Measurements from ENCODE around the gene TCF25.

The TCF25 gene

GRCh38 chr16:89837014-89837546 is 36.3 kb upstream of the TCF25 start:
- H3K4me2 ChIP-seq (ENCODE audit: low read depth, low read length, poor library complexity, severe bottlenecking): peak overlapping the region; percentile 46
- H3K9me2 ChIP-seq (replicated peaks; ENCODE audit: low read depth, low read length): no peaks in the 10 kb centered on the region
- H3K79me2 ChIP-seq (ENCODE audit: insufficient read depth, low read length): no peaks in the 10 kb centered on the region
- H3K4me1 ChIP-seq (ENCODE audit: insufficient read depth, low read length, poor library complexity, severe bottlenecking): no peaks in the 10 kb centered on the region
- no peaks in the 10 kb centered on the region for H3K36me3 ChIP-seq (ENCODE audit: insufficient read depth, low read length)
- no peaks in the 10 kb centered on the region for H3F3A ChIP-seq (ENCODE audit: low read depth)
- peak overlapping the region; percentile 64; the same call in 1 of the 2 replicates for H2AFZ ChIP-seq (ENCODE audit: low read length)
- no peaks in the 10 kb centered on the region for H3K9me3 ChIP-seq (ENCODE audit: insufficient read depth, low read depth, low read length)
- no peaks in the 10 kb centered on the region for H4K20me1 ChIP-seq (ENCODE audit: insufficient read depth, low read length, poor library complexity, severe bottlenecking)
- peak overlapping the region; percentile 43 for H3K4me3 ChIP-seq (ENCODE audit: low read length, poor library complexity, severe bottlenecking)
- no peak overlapping the region for H3K9ac ChIP-seq (ENCODE audit: low read depth, low read length, poor library complexity, severe bottlenecking)
- TF ChIP-seq CTCF (conservative IDR thresholded peaks at IDR 0.05; ENCODE audit: low read length) (no peak), EZH2phosphoT487 (IDR thresholded peaks at IDR 0.05; ENCODE audit: borderline replicate concordance) (no peak)
- H3K27me3 ChIP-seq (ENCODE audit: insufficient read depth, low read length, poor library complexity, severe bottlenecking): no peaks in the 10 kb centered on the region

- no peaks in the 10 kb centered on the region for H3K36me3 ChIP-seq (ENCODE audit: insufficient read depth, low read length)
- H3K4me3 ChIP-seq (ENCODE audit: low read length, poor library complexity, severe bottlenecking): no peak overlapping the region
- no peaks in the 10 kb centered on the region for H3K9me2 ChIP-seq (replicated peaks; ENCODE audit: low read depth, low read length)
- TF ChIP-seq EZH2phosphoT487 (IDR thresholded peaks at IDR 0.05; ENCODE audit: borderline replicate concordance) (no peak), CTCF (conservative IDR thresholded peaks at IDR 0.05; ENCODE audit: low read length) (no peak)
- H3K4me2 ChIP-seq (ENCODE audit: low read depth, low read length, poor library complexity, severe bottlenecking): no peak overlapping the region
- H3K79me2 ChIP-seq (ENCODE audit: insufficient read depth, low read length): no peaks in the 10 kb centered on the region
- H3K9ac ChIP-seq (ENCODE audit: low read depth, low read length, poor library complexity, severe bottlenecking): no peak overlapping the region
- no peaks in the 10 kb centered on the region for H3K9me3 ChIP-seq (ENCODE audit: insufficient read depth, low read depth, low read length)
- H4K20me1 ChIP-seq (ENCODE audit: insufficient read depth, low read length, poor library complexity, severe bottlenecking): no peaks in the 10 kb centered on the region
- no peaks in the 10 kb centered on the region for H3K27me3 ChIP-seq (ENCODE audit: insufficient read depth, low read length, poor library complexity, severe bottlenecking)
- no peak overlapping the region for H2AFZ ChIP-seq (ENCODE audit: low read length)
- no peaks in the 10 kb centered on the region for H3F3A ChIP-seq (ENCODE audit: low read depth)
- no peaks in the 10 kb centered on the region for H3K4me1 ChIP-seq (ENCODE audit: insufficient read depth, low read length, poor library complexity, severe bottlenecking)
These were observed 32.1 kb upstream of the TCF25 start for GRCh38 chr16:89841275-89841674.

- H3K9ac ChIP-seq (ENCODE audit: low read depth, low read length, poor library complexity, severe bottlenecking): no peak overlapping the region
These were observed 30.7 kb upstream of the TCF25 start for GRCh38 chr16:89842471-89843408.

More at GRCh38 chr16:89842471-89843408, 30.7 kb upstream of the TCF25 start:
- Histone ChIP-seq H2AFZ (ENCODE audit: low read length) (no peak overlapping the region), H3K9me3 (ENCODE audit: insufficient read depth, low read depth, low read length) (no peaks in the 10 kb centered on the region), H3K79me2 (ENCODE audit: insufficient read depth, low read length) (no peaks in the 10 kb centered on the region), H3K4me1 (ENCODE audit: insufficient read depth, low read length, poor library complexity, severe bottlenecking) (no peaks in the 10 kb centered on the region), H3K4me3 (ENCODE audit: low read length, poor library complexity, severe bottlenecking) (no peak overlapping the region), H3K4me2 (ENCODE audit: low read depth, low read length, poor library complexity, severe bottlenecking) (no peak overlapping the region), H3F3A (ENCODE audit: low read depth) (no peaks in the 10 kb centered on the region), H3K36me3 (ENCODE audit: insufficient read depth, low read length) (no peaks in the 10 kb centered on the region), H3K9me2 (replicated peaks; ENCODE audit: low read depth, low read length) (no peaks in the 10 kb centered on the region), H4K20me1 (ENCODE audit: insufficient read depth, low read length, poor library complexity, severe bottlenecking) (no peaks in the 10 kb centered on the region), H3K27me3 (ENCODE audit: insufficient read depth, low read length, poor library complexity, severe bottlenecking) (no peaks in the 10 kb centered on the region)
- no peak for TF ChIP-seq CTCF (conservative IDR thresholded peaks at IDR 0.05; ENCODE audit: low read length)
- TF ChIP-seq EZH2phosphoT487 (IDR thresholded peaks at IDR 0.05; ENCODE audit: borderline replicate concordance): no peak
